Central memory CD4-positive, alpha-beta T cell (primary cell): ENCODE results near the gene SDK1.

Experiments
- DNase-seq: peaks from one replicate; pipeline ENCODE4 v3.0.0; 2022

The SDK1 gene

DNA sequence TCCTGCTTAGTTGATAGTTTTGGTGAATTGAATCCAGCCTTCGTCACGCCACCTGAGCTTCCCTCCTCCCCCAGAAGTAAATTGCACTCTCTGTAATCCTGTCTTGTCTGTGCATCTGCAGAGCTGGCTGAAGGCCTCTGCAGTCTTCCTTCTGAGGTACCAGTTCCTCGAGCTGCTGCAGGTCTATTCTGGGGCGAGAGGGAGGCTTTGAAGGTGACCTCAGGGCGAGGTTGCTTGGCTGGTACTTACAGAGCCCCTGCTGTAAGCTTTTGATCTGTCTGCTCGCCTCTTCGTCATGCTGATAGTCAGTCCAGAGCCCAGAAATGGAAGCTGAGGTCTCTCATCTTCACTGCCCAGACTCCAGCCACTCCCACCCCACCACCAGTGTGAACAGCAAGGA, 867.5 kb downstream of the SDK1 start:
- no peak for DNase-seq

DNA sequence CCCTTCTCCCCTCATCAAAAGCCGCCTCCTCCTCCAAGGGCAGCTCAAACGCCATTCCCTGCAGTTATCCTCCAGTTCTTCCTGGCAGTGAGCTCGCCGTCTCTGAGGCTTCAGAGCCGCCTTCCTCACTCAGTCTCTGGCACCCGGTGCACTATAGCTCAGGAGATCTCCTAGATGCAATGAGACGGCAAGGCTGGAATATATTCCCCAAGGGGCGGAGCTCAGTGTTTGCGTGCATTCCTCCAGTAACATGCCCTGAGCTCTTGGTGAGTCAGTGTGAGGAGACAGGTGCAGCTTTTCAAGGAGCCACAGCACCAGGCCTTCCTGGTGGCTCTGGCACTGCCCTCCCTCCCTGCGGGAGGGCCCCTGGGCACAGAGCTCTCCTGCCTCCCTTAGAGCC, 868.4 kb downstream of the SDK1 start:
- no peak for DNase-seq

DNA sequence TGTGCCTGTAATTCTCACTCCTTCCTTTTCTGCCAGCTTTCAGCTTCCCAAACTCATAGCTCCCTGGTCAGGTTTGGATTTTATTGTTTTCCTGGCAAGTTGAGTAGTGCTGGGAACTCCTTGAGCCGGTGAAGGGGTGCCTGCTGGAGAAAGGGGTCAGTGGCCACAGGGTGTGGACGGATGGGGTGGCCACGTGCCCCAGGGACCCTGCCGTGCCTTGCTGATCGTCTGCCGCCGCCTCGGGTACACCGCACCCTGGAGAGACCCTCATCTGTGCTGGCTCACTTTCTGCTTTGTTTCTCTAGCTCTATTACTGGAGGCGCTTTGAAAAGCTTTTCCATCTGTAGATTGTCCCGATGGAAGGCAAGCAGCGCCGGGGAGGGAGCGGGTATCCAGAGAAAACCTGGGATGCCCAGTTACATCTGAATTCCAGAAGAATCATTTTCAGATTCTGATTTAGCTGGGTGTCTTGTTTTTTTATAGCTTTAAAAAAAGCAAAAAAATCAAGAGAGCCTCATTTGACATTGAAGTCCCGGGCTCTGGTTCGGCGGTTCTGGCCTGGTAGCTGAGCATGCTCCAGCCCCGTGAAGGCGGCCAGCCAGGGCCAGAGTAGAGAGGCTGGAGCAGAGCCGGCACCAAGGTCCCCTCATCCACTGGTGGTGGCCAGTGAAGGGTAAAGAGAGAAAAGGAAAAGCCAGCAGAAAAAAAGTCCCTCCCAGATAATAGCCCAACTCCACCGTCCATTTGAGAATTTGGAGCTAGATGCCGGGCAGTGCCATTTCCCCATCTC, 870.1 kb downstream of the SDK1 start:
- no peak for DNase-seq

DNA sequence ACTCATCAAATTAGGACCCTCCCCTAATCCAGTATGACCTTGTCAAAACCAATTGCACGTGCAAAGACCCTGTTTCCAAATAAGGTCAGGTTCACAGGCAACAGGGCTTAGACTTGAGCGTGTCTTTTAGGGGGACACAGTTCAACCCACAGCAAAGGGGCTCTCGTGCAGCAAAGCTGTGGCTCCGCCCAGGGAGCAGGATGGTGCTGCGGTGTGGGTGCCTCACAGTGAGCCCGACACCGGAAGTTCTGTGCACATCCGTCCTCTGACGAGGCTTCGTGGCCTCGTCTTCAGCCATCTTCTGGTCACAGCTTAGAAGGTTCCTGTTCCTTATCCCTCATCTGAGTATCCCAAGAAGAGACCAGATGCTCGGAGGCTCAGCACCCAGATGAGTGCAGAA, 871.8 kb downstream of the SDK1 start:
- DNase-seq: no peak

DNA sequence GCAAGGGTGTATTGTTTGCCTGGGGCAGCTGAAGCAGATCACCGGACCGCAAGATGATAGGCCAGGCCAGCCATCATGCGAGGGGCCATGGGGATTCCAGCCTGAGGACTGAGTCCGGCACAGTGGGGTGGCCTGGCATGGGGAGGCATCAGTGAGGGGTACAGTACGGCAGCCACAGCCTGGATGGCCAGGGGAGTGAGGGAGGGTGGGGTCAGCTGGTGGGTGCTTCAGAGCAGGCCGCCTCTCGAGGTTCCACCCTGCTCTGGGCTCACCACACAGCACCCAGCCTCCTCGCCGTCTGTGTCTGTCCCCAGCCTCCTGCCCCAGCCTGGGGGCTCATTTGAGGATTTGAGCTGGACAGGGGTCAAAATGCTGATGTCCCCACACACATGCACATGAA, 872.6 kb downstream of the SDK1 start:
- DNase-seq: no peak

DNA sequence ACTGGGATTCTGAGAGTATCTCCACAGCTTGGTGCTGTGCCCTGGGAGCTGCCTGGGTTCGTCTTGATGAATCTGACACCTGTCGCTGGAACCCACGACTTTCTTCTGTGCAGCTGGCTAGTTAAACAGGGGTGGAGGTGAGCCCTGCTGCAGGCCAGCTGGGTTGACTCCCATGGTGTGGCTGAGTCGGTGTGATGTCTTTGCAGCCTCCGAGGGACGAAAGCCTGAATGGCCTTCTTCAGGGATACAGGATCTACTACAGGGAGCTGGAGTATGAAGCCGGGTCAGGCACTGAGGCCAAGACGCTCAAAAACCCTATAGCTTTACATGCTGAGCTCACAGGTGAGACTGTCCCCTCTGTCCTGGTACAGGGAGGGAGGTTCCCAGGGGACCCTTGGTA, 873.0 kb downstream of the SDK1 start:
- DNase-seq: no peak

DNA sequence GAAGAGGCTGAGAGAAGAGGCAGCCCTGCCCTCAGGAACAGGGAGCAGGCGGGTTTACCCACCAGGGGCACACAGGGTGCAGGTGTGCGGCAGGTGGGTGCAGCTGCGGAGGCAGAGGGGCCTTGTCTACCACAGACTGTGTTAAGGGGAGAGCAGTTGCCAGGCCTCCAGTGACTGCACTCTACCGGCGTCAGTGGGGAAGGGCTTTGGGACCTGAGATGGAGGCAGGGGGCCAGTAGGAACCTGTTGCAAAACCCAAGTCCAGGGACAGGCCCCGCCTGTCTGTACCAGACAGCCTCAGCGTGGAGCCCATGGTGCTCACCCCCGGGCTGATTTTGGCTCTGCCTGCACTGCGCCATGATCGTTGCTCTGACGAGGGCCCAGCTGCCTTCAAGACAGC, 873.4 kb downstream of the SDK1 start:
- DNase-seq: no peak

DNA sequence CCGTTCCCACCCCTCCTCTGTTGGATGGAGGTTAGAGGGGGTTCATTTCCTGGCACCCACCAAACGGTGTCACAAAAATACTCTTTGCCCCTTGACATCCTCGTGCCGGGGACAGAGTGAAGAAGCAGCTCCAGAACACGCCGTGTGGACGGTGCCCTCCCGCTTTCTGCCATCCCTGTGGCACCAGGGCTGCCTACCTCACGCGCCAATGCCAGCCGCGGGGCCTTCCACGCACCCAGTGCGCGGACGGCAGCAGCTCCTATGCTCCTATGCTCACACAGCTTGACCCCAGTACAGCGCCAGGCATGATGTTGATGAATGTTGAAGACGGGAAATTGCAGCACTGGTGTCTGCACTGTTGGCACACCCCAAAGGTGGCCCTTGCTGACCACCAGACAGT, 873.8 kb downstream of the SDK1 start:
- DNase-seq: no peak

DNA sequence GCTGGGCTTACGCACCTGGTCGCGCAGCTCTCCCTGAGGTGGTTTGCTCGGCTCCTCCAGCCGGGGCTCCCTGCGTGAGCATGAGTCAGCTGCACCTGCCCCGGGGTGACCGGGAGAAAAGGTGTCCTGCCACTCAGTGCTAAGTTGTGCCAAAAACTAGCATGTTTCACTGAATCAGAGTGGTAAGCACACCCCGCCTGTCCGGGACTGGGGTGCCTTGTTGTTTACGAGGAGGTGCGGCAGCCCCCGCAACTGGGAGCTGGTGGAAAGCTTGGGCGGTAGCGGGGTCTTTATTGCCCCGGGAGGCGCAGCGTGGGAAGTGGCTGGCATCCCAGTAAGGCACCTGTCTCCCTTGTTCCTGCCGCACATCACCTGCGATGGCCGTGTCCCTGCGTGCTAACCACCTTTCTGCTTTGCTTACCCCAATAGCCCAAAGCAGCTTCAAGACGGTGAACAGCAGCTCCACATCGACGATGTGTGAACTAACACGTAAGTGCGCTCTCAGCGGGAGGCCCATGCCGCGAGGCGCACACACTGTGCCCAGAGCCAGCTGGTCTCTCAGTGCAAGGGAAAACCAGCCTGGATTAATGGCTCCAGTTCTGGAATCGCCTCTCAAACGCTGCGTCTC, 874.4 kb downstream of the SDK1 start:
- no peak for DNase-seq

DNA sequence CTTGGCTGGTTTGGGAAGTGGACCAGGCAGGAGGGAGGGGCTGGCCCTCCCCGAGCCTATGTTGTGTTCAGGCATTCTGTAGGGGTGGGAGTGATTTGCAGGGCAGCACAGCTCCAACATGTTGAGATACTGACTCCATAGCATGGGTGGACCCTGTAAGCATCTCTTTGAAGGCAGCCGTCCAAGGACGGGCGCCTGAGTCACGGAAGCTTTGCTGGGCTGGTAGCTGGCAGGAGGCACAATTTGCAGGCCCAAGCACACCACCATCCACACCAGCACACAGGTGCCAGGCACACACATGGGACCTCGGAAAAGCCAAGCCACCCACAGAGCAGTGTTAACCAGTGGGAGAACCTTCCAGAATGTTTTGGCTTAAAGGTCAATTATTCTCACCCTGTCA, 875.9 kb downstream of the SDK1 start:
- no peak for DNase-seq

DNA sequence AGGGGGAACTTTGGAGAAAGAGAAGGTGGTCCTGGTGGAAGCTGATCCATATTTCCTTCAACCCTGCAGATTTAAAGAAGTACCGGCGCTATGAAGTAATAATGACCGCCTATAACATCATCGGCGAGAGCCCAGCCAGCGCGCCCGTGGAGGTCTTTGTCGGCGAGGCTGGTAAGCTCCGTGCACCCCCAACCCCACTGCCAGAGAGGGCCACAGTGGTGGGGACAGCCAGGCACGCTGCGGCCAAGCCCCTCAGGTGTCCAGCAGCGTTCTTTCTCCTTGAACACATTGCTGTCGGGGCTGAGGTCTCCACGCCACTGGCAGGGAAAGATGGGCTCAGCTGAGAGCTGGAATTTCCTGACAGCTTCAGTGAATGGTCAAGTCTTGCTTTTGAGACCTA, 877.4 kb downstream of the SDK1 start:
- DNase-seq: no peak

DNA sequence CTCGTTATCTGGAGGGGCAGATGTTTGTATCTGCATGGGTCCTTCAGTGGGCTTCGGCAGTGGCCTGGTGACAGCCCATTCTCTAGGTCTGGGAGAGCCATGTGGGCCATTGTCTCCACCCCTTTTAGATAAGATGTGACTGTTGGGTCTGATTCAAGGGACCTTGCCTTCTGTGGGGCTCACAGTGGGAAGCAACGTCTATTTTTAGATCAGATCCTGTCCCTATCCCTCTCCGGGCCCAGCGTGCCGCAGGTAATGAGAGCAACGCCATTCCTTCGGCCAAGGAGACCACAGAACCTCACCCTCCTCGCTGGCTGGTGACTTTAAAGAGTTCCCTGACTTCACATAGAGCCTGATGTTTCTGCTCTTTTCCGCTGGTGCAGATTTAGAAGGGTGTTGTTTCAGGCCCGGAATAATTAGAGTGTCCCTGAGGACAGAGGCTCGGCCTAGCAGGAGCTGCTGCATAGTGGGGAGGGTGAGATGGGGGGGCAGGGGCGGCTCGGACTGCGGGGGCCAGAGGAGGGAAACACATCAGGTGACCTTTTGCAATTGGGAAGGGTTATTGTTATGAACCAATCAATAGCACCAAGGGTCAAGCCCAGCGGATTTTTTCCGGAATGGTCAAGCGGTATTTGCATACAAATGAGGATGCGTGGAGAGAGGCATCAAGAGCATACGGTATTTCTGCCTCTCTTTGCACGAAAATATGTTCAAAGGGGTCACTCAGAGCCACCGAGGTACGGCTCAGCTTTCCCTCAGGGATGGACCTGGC, 878.0 kb downstream of the SDK1 start:
- DNase-seq: no peak

DNA sequence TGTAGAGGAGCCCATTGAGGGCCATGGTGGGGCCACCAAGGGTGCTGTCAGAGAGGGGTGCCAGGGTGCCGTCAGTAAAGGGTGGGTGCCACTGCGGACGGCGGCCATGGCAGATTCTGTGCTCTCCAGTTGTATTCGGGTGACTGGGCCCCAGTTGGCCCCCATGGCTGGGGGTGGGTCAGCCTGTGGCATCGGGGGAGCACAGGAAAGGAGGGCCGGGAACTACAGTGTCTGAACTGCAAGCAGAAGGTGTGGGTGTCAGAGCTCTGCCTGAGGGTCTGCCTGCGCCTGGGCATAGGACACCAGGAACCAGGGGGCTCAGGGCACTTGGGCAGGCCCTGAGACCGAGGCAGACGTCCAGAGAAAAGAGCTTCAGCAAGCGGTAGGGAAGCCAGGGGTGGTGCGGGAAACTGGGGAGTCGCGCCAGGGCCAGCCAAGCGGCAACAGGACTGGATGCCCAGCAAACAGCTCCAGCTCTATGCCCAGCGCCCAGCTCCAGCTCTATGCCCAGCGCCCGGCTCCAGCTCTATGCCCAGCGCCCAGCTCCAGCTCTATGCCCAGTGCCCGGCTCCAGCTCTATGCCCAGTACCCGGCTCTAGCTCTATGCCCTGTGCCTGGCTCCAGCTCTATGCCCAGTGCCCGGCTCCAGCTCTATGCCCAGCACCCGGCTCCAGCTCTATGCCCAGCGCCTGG, 878.8 kb downstream of the SDK1 start:
- DNase-seq: no peak

DNA sequence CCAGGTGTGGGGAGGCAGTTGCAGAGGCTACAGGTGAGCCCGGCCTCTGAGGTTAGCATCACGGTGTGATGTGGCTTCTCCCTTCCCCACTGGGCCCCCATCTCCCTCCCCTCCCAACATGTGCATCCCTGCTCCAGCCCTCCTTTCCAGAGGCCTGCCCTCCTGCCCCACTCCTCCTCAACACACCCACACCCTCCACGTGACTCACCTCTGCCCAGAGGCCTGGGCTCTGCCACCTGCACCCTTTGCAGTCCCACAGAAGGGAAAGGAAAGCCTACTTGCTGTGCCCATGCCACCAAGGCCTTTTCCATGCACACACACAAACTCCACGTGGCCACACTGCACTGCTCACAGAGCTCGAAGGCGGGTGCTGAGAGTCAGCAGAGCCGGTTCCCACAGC, 880.4 kb downstream of the SDK1 start:
- no peak for DNase-seq

DNA sequence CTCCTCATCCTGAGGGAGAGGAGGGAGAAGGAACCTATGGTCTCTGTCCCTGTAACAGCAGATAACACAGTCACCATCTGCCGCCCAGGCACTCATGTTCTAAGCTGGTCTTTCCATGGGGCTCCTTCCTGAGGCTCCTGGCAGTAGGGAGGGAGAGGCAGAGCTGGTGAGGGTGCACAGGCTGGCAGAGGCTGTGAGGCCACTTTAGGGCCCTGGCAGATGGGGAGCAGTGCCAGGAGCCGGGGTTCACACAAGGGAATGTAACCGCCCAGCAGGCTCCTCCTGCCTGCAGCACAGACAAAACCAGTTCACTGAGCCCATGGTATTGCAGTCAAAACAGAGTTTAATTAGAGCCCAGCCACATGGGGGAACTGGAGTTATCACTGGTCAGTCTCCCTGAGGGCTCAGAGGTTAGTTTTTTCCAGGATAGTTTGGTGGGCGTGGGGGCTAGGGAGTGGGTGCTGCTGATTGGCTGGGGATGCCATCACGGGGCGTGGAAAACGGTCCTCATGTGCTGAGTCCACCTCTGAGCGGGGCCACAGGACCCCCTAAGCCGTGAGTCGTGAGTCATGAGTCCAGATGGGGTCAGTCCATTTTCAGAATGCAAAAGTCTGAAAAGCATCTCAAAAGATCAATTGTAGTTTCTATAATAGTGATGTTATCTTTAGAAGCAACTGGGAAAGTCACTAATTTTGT, 881.7 kb downstream of the SDK1 start:
- DNase-seq: no peak

DNA sequence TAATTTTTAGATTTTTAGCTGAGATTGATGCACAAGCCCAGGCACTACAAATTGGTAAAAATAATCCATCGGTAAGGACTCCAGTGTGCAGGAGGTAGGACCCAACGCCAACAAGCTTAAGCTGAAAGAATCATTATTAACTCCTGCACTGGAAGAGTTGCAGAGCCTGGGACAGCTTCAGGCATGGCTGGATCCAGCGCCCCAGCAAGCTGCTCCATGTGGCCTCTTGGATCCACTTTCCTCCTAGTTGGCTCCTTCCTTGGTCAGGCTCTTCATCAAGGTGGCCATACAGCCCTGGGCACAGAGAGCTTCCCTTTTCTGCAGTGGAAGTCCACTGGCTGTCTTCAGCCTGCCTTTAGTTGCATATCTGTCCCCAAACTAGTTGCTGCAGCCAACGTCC, 883.6 kb downstream of the SDK1 start:
- no peak for DNase-seq

DNA sequence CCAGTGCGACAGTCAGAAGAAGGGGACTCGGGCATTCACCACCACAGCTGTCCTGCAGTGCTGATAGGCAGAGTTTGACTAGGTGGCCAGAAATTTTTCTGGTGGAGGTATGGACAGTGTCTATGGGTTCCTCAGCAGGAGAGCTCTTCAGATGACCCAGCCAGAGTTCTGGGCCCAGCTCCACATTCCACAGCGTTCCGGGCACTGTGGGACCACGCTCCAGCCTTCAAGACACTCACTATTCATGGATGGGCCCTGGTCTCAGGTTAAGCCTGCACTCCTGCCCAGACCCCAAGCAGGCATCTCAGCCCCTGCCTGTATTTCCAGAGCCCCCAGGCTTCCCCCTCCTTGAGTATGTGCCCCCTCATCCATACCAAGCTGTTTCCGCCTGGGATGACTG, 884.1 kb downstream of the SDK1 start:
- DNase-seq: no peak

DNA sequence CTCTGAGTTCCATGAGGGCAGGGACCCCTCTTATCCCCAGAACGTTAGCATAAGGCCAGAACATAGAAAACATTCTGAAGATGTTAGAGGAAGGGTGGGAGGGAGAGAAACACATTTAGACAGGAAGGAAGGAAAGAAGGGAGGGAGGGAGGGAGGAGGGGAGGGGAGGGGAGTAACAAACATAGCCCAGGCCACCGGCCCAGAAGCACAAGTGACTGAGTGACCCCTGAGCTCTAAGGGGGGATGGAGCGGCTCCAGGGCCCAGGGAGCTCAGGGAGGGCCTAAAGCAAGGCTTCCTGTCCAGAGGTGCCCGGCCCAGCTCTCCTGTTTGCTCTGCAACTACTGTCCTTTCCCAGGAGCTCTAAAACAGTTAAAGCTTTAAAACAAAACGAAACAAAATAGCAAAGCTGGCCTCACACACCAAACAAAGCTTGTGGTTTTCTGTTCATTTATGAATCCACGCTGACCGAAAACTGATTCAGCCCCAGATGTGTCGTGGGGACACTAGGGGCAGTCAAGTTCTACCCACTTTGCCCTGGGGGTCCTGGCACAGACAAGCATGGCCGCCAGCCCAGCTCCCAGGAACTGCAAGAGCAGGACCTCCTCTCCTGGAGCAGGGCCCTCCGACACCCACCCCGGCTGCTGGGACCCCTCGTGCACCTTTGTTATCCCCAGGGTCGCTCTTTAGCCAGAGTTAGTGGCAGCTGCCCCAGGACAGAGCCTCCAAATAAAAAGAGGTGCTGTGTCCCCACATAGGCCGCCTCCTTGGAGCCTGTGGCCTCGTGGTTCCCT, 884.9 kb downstream of the SDK1 start:
- DNase-seq: no peak

DNA sequence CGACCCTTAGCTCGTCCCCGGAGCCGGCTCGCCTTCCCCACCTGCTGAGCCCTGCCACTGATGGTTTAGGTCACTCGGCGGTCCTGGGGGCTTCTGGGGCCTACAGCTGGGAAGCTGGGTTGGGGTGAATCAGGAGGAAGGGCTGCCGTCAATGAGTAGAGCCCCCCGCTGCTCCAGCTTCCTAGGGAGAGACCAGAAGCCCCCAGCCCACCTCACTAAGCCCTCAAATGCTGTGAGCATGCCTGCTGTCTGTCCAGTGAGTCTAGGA, 885.4 kb downstream of the SDK1 start:
- no peak for DNase-seq

DNA sequence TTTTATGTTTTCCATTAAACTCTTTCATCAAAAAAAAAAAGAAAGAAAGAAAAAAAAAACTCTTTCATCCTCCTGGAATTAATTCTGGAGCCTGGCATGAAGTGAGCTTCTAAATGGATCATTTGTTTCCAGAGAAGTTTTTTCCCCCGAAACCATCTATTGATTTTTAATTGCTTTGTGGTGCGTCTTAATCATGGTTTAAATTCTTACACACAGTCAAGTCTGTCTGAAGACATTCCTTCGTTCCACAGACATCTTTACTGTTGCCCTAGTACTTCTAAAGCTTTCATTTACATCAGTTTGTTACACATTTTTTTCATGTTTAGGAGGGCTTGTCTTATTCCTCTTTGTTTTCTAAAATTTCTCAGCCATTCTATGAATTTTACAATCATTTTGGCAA, 887.6 kb downstream of the SDK1 start:
- DNase-seq: no peak

DNA sequence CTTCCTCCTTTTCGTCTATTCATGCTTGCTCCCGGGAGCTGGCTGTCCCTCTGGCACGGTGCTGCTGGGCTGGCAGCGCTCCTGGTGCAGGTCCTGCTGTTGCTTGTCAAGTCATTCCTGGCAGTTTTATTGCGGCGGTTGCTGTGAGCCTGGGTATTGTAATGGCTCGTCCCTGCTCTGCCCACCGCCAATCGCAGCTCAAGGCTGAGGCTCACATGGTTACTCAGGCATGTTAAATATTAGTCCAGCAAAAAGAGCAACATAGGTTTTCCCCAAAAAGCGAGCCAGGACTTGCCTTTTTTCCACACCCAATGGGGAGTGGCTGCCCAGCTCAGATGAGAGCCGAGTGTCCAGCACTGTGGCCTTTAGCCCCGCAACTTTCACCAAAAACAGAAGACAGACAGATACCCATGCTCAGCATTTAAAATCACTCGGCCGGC, 888.1 kb downstream of the SDK1 start:
- DNase-seq: no peak
